ENCODE results near the gene CAPZB.

GRCh38 chr1:19405761-19406487 lies 79.4 kb downstream of the CAPZB start:
- TF ChIP-seq CTCF (IDR thresholded peaks at IDR 0.05) (no peak), JUN (IDR thresholded peaks at IDR 0.05) (no peak), CHD4 (IDR thresholded peaks at IDR 0.05; ENCODE audit: borderline replicate concordance) (no peak), HDAC2 (IDR thresholded peaks at IDR 0.05) (no peak), POLR2A (IDR thresholded peaks at IDR 0.05; ENCODE audit: low read length) (no peak), MAX (IDR thresholded peaks at IDR 0.05) (no peak), TP53 (CRISPR knock-in tag; IDR thresholded peaks at IDR 0.05) (no peak), ZC3H11A (IDR thresholded peaks at IDR 0.05) (no peak), POLR2AphosphoS2 (conservative IDR thresholded peaks at IDR 0.05; ENCODE audit: low read length) (no peak), ESRRA (IDR thresholded peaks at IDR 0.05; ENCODE audit: borderline replicate concordance, low read length) (no peak), FOXS1 (CRISPR knock-in tag; IDR thresholded peaks at IDR 0.05) (no peak), REST (IDR thresholded peaks at IDR 0.05) (no peak)

Measured in A549 (cell line).